H1 (cell line): Measurements from ENCODE around the gene PLXNA4. TPM values are rescaled to one million over a fixed set of nuclear protein-coding genes. Genes with fewer than 3 reads are reported as not detected.

Source experiments
- CTCF ChIA-PET: fragments of 300-600 bp; sonication (Branson Sonifier 250); formaldehyde crosslinking; loops from one replicate; lab custom pipeline; 2021; ENCODE audit not compliant: partially characterized antibody; lab: Charles Lee
- POLR2A ChIA-PET: fragments of 300-600 bp; sonication (Branson Sonifier 250); formaldehyde crosslinking; loops from one replicate; lab custom pipeline; 2021; ENCODE audit warnings: inconsistent platforms; ENCODE audit not compliant: partially characterized antibody; lab: Charles Lee
- DNase-seq, 2 experiments: peaks; one replicate each; pipeline versions ENCODE4 v3.0.0 to v3.0.0-alpha.2; 2010 to 2022; ENCODE audit warnings: low spot score in 2 of 2, low read depth in 1 of 2, mixed read lengths in 1 of 2
- FAIRE-seq: peaks from 2 replicates; lab custom pipeline; 2011; peaks lifted over from hg19 to GRCh38; lab: Jason Lieb, UNC
- H2AFZ ChIP-seq: 2 replicates; pipeline ENCODE4 v1.8.1; 2012; ENCODE audit warnings: low read length, inconsistent platforms
- H2AK5ac ChIP-seq: 2 replicates; pipeline ENCODE4 v1.6.1; 2013; ENCODE audit warnings: low read depth, low read length
- H2BK120ac ChIP-seq: replicated peaks from 2 replicates; pipeline ENCODE3; 2013; ENCODE audit warnings: low read depth, low read length, inconsistent platforms
- H2BK12ac ChIP-seq: 2 replicates; pipeline ENCODE4 v1.6.1; 2013; ENCODE audit warnings: low read depth, low read length
- H2BK15ac ChIP-seq: 2 replicates; pipeline ENCODE4 v1.6.1; 2013; ENCODE audit warnings: low read length
- H2BK20ac ChIP-seq: 2 replicates; pipeline ENCODE4 v1.6.1; 2013; ENCODE audit warnings: low read length
- H2BK5ac ChIP-seq: 2 replicates; pipeline ENCODE4 v1.6.1; 2013; ENCODE audit warnings: low read depth, low read length
- H3K14ac ChIP-seq: 2 replicates; pipeline ENCODE4 v1.6.1; 2013; ENCODE audit warnings: inconsistent platforms; ENCODE audit not compliant: insufficient read length
- H3K18ac ChIP-seq: 2 replicates; pipeline ENCODE4 v1.6.1; 2013; ENCODE audit warnings: low read length; ENCODE audit errors: extremely low read depth
- H3K23ac ChIP-seq: 2 replicates; pipeline ENCODE4 v1.6.1; 2013; ENCODE audit warnings: inconsistent platforms; ENCODE audit not compliant: insufficient read length
- H3K23me2 ChIP-seq: 2 replicates; pipeline ENCODE4 v1.6.1; 2013; ENCODE audit warnings: low read depth, low read length
- H3K27ac ChIP-seq: 2 replicates; pipeline ENCODE4 v1.6.1; 2011; ENCODE audit warnings: low read depth, low read length, inconsistent platforms
- H3K27me3 ChIP-seq, 4 experiments: replicated peaks in 1 of 4; 1 replicate in 1 of 4; 2 replicates in 3 of 4; pipeline versions ENCODE4 v1.6.1 to v1.8.1; 2011 to 2013; ENCODE audit warnings: low read length in 3 of 4, mild to moderate bottlenecking in 3 of 4, inconsistent platforms in 2 of 4, mixed read lengths in 2 of 4, moderate library complexity in 1 of 4; ENCODE audit not compliant: control insufficient read depth in 3 of 4, insufficient read depth in 3 of 4; ENCODE audit errors: extremely low read depth in 1 of 4
- H3K36me3 ChIP-seq, 4 experiments: 2 replicates each; pipeline versions ENCODE4 v1.6.1 to v1.8.1; 2011 to 2013; ENCODE audit warnings: mild to moderate bottlenecking in 4 of 4, low read length in 3 of 4, moderate library complexity in 2 of 4, control low read depth in 1 of 4, inconsistent platforms in 1 of 4; ENCODE audit not compliant: insufficient read depth in 4 of 4, control insufficient read depth in 2 of 4
- H3K4ac ChIP-seq: replicated peaks from 2 replicates; pipeline ENCODE3; 2013; ENCODE audit warnings: low read length, low read depth, mixed read lengths, inconsistent platforms; ENCODE audit not compliant: insufficient read length
- H3K4me1 ChIP-seq, 4 experiments: replicated peaks in 1 of 4; 1 replicate in 1 of 4; 2 replicates in 3 of 4; pipeline versions ENCODE4 v1.6.1 to v1.8.1; 2011 to 2013; ENCODE audit warnings: low read length in 3 of 4, inconsistent platforms in 2 of 4, mixed read lengths in 1 of 4; ENCODE audit not compliant: insufficient read depth in 4 of 4, control insufficient read depth in 3 of 4
- H3K4me2 ChIP-seq, 2 experiments: 2 replicates each; pipeline versions ENCODE4 v1.6.1 to v1.8.1; 2011 to 2013; ENCODE audit warnings: low read depth in 2 of 2, low read length in 2 of 2, control low read depth in 1 of 2, inconsistent platforms in 1 of 2, mild to moderate bottlenecking in 1 of 2; ENCODE audit not compliant: insufficient read depth in 1 of 2
- H3K4me3 ChIP-seq, 4 experiments: fragments of 200-600, 300-600 bp in 1 of 4; sonication (generic), shearing (Covaris generic), sonication (Bioruptor Twin) in 1 of 4; 2 replicates each; pipeline versions ENCODE4 v1.5.1 to v1.8.1; 2011 to 2016; ENCODE audit warnings: low read length in 4 of 4, low read depth in 3 of 4, control low read depth in 2 of 4, inconsistent platforms in 2 of 4, mild to moderate bottlenecking in 2 of 4, mixed read lengths in 1 of 4, moderate library complexity in 1 of 4; ENCODE audit not compliant: insufficient read depth in 2 of 4; ENCODE audit errors: extremely low read depth in 1 of 4
- H3K56ac ChIP-seq: replicated peaks from 2 replicates; pipeline ENCODE3; 2013; ENCODE audit warnings: low read depth, mild to moderate bottlenecking, mixed read lengths, low read length, inconsistent platforms; ENCODE audit not compliant: insufficient read length
- H3K79me1 ChIP-seq: 2 replicates; pipeline ENCODE4 v1.6.1; 2013; ENCODE audit warnings: low read depth, low read length, control low read depth
- H3K79me2 ChIP-seq, 2 experiments: 2 replicates each; pipeline versions ENCODE4 v1.6.1 to v1.8.1; 2012 to 2013; ENCODE audit warnings: low read length in 2 of 2, mild to moderate bottlenecking in 2 of 2, inconsistent platforms in 1 of 2; ENCODE audit not compliant: insufficient read depth in 2 of 2, control insufficient read depth in 1 of 2
- H3K9ac ChIP-seq, 4 experiments: replicated peaks in 1 of 4; 1 replicate in 1 of 4; 2 replicates in 3 of 4; pipeline versions ENCODE4 v1.6.1 to v1.8.1; 2011 to 2013; ENCODE audit warnings: low read depth in 3 of 4, low read length in 3 of 4, control low read depth in 2 of 4, mild to moderate bottlenecking in 2 of 4, moderate library complexity in 2 of 4, inconsistent platforms in 1 of 4; ENCODE audit errors: extremely low read depth in 1 of 4
- H3K9me3 ChIP-seq, 2 experiments: 2 replicates each; pipeline versions ENCODE4 v1.6.1 to v1.8.1; 2012 to 2013; ENCODE audit warnings: mild to moderate bottlenecking in 2 of 2, moderate library complexity in 2 of 2, control low read depth in 1 of 2, inconsistent platforms in 1 of 2, low read depth in 1 of 2, low read length in 1 of 2, mixed read lengths in 1 of 2; ENCODE audit not compliant: insufficient read depth in 2 of 2
- H4K20me1 ChIP-seq, 2 experiments: replicated peaks in 1 of 2; 2 replicates each; pipeline versions ENCODE3 to v1.8.1; 2011 to 2013; ENCODE audit warnings: inconsistent platforms in 2 of 2, low read length in 2 of 2, mild to moderate bottlenecking in 1 of 2; ENCODE audit not compliant: insufficient read depth in 2 of 2, control insufficient read depth in 1 of 2
- H4K5ac ChIP-seq: 2 replicates; pipeline ENCODE4 v1.6.1; 2013; ENCODE audit warnings: low read length, low read depth, mixed read lengths, inconsistent platforms; ENCODE audit not compliant: insufficient read length
- H4K8ac ChIP-seq: 2 replicates; pipeline ENCODE4 v1.8.0; 2013; ENCODE audit warnings: mild to moderate bottlenecking, moderate library complexity, low read length, inconsistent platforms; ENCODE audit not compliant: insufficient read depth; ENCODE audit errors: extremely low read depth
- H4K91ac ChIP-seq: replicated peaks from 2 replicates; pipeline ENCODE3; 2013; ENCODE audit warnings: low read length, mixed read lengths, inconsistent platforms; ENCODE audit not compliant: insufficient read length
- GABPA ChIP-seq: IDR thresholded peaks from 2 replicates; pipeline ENCODE4 v1.6.1; 2011; ENCODE audit warnings: mild to moderate bottlenecking, low read length, moderate library complexity, borderline replicate concordance; ENCODE audit not compliant: insufficient read depth
- HDAC2 ChIP-seq, 2 experiments: fragments of 300-600 bp in 1 of 2; sonication (generic) in 1 of 2; IDR thresholded peaks; 2 replicates each; pipeline ENCODE4 v1.6.1; 2011 to 2012; ENCODE audit warnings: low read depth in 2 of 2, low read length in 2 of 2, mild to moderate bottlenecking in 2 of 2, moderate library complexity in 2 of 2, borderline replicate concordance in 1 of 2, inconsistent platforms in 1 of 2
- NANOG ChIP-seq: IDR thresholded peaks from 2 replicates; pipeline ENCODE4 v1.6.1; 2011; ENCODE audit warnings: low read length, low read depth, mild to moderate bottlenecking, inconsistent platforms; ENCODE audit not compliant: insufficient read depth, poor library complexity, severe bottlenecking
- RFX5 ChIP-seq: IDR thresholded peaks from 2 replicates; pipeline ENCODE4 v1.6.1; 2011; ENCODE audit warnings: low read depth, low read length, improper control_type of control experiment, borderline replicate concordance
- RNF2 ChIP-seq: fragments of 200-900, 300-1000 bp; sonication (generic); IDR thresholded peaks from 2 replicates; pipeline ENCODE4 v1.7.1; 2016; ENCODE audit warnings: borderline replicate concordance, low read depth, mild to moderate bottlenecking, antibody characterized with exemption, low read length; ENCODE audit not compliant: poor library complexity, severe bottlenecking; ENCODE audit errors: missing control alignments
- RXRA ChIP-seq: IDR thresholded peaks from 2 replicates; pipeline ENCODE4 v1.6.1; 2011; ENCODE audit warnings: low read depth, mild to moderate bottlenecking, low read length, moderate library complexity; ENCODE audit not compliant: insufficient read depth
- SIX5 ChIP-seq: IDR thresholded peaks from 2 replicates; pipeline ENCODE4 v1.6.1; 2011; ENCODE audit warnings: mild to moderate bottlenecking, low read depth, low read length
- SP4 ChIP-seq: IDR thresholded peaks from 2 replicates; pipeline ENCODE4 v1.6.1; 2012; ENCODE audit warnings: low read length, inconsistent platforms
- ZNF274 ChIP-seq: IDR thresholded peaks from 2 replicates; pipeline ENCODE4 v1.7.0; 2012; ENCODE audit warnings: low read length, borderline replicate concordance; ENCODE audit errors: extremely low read depth
- WGBS, 2 experiments: shearing (Covaris generic) in 1 of 2; methylation state at CpG; one replicate each; pipeline versions ENCODE4 v1.1.6 to v1.1.7; 2013 to 2015; ENCODE audit warnings: low lambda C conversion rate in 2 of 2, mixed read lengths in 2 of 2, inconsistent platforms in 1 of 2, low coverage in 1 of 2, missing lambda C conversion rate in 1 of 2; ENCODE audit not compliant: insufficient replicate concordance in 2 of 2, insufficient coverage in 1 of 2, insufficient read length in 1 of 2; ENCODE audit errors: extremely low coverage in 1 of 2, missing lambda C conversion rate in 1 of 2; 5-methylcytosine and 5-hydroxymethylcytosine counted together
- polyA plus RNA-seq, 7 experiments: library from polyadenylated mRNA; depleted of rRNA in 3 of 7; stranded (reverse) in 5 of 7; unstranded in 2 of 7; fragments of >200 nt in 5 of 7; fragments of 200-250 nt in 2 of 7; gene quantifications; 1 replicate in 5 of 7; 2 replicates in 1 of 7; 4 replicates in 1 of 7; pipeline versions ENCODE4 v1.2.1 to v1.2.3, GENCODE V29; 2011 to 2013; ENCODE audit warnings: missing spikeins in 2 of 7, mixed read lengths in 2 of 7
- total RNA-seq: library from RNA; stranded (reverse); fragmentation: NEBNext Ultra II Directional; extraction: Animal tissue kit (Norgen Biotek cat#: 25700); gene quantifications from 2 replicates; pipeline ENCODE4 v1.2.1, GENCODE V29; 2021
- TF ChIP-seq, protein P1 (sequence below): IDR thresholded peaks from 2 replicates; pipeline ENCODE4 v1.6.1; 2012; ENCODE audit warnings: low read length, inconsistent platforms

The PLXNA4 gene
- total and polyA plus RNA-seq, 2 of the 8 experiments (the other 6 are each of a cell fraction or from before 2014, with no cell fraction given): 0.76 to 0.79 TPM

GRCh38 chr7:132292803-132293202 is 283.5 kb downstream of the PLXNA4 start:
- ChIA-PET POLR2A (no interaction called here), CTCF (interaction anchor here (0.9 to 1.3 kb wide), 2 partner anchors 9 to 52 kb away, joined by 3 to 4 read pairs; no protein-coding TSS in a partner anchor)
- no peak overlapping the region for H3K56ac ChIP-seq
- H3K4me1 ChIP-seq: no peaks in the 10 kb centered on the region
- H2BK5ac ChIP-seq: no peak overlapping the region
- no peak overlapping the region for H4K8ac ChIP-seq
- no peak overlapping the region for H3K23ac ChIP-seq
- DNase-seq (no peak), FAIRE-seq (no peak)
- H3K27ac ChIP-seq: no peak overlapping the region
- no peak overlapping the region for H2BK15ac ChIP-seq
- H2BK12ac ChIP-seq: no peak overlapping the region
- H3K9me3 ChIP-seq: no peaks in the 10 kb centered on the region
- H3K36me3 ChIP-seq: no peaks in the 10 kb centered on the region
- H3K4me3 ChIP-seq: no peak overlapping the region
- no peak overlapping the region for H2BK20ac ChIP-seq
- no peaks in the 10 kb centered on the region for H3K27me3 ChIP-seq
- no peak overlapping the region for H4K91ac ChIP-seq
- H4K20me1 ChIP-seq: no peaks in the 10 kb centered on the region
- H3K18ac ChIP-seq: no peak overlapping the region
- H3K9ac ChIP-seq: no peak overlapping the region
- no peak overlapping the region for H3K14ac ChIP-seq
- H2AFZ ChIP-seq: no peak overlapping the region
- H3K79me1 ChIP-seq: no peaks in the 10 kb centered on the region
- no peak overlapping the region for H3K4me2 ChIP-seq
- H3K23me2 ChIP-seq: no peaks in the 10 kb centered on the region
- no peaks in the 10 kb centered on the region for H3K79me2 ChIP-seq
- H3K4ac ChIP-seq: no peak overlapping the region
- H2BK120ac ChIP-seq: no peak overlapping the region
- no peak overlapping the region for H4K5ac ChIP-seq
- WGBS, 2 experiments: 78% methylated on average over 4 of the region's 4 CpGs; no CpG with 5 or more reads in 1 of the 2 experiments
- H2AK5ac ChIP-seq: no peak overlapping the region
- TF ChIP-seq RXRA: no peak
- no peak for TF ChIP-seq ZNF274
- no peak for TF ChIP-seq RFX5
- TF ChIP-seq HDAC2 (IDR thresholded peaks at IDR 0.05; ENCODE audit: borderline replicate concordance in 1 of 2, low read depth in 2 of 2, low read length in 2 of 2): no peak
- no peak for TF ChIP-seq NANOG
- no peak for TF ChIP-seq GABPA
- no peak for TF ChIP-seq RNF2
- TF ChIP-seq SIX5: no peak
- no peak for TF ChIP-seq SP4
- TF ChIP-seq, protein P1, sequence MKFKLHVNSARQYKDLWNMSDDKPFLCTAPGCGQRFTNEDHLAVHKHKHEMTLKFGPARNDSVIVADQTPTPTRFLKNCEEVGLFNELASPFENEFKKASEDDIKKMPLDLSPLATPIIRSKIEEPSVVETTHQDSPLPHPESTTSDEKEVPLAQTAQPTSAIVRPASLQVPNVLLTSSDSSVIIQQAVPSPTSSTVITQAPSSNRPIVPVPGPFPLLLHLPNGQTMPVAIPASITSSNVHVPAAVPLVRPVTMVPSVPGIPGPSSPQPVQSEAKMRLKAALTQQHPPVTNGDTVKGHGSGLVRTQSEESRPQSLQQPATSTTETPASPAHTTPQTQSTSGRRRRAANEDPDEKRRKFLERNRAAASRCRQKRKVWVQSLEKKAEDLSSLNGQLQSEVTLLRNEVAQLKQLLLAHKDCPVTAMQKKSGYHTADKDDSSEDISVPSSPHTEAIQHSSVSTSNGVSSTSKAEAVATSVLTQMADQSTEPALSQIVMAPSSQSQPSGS: no peak
